Measurements from ENCODE around the gene FKBP8. TPM values are rescaled to one million over a fixed set of nuclear protein-coding genes. Genes with fewer than 3 reads are reported as not detected.
A peak's percentile ranks its signal among the peaks of the same experiment; 100 is the strongest.
"Not testable (repeated sequence)": the region's sequence is repeated elsewhere in the genome, so short reads cannot be mapped to it uniquely, and the experiment has no call there.

The FKBP8 gene
- total RNA-seq, 1 donor from 2014 or later, result 175 TPM

GRCh38 chr19:18523841-18524240, 19.5 kb downstream of the FKBP8 start:
- no peaks in the 10 kb centered on the region for H3K36me3 Mint-ChIP-seq (ENCODE audit: low read depth)
- no peak overlapping the region for H3K4me3 Mint-ChIP-seq
- no peak for TF ChIP-seq CTCF (conservative IDR thresholded peaks at IDR 0.05)
- peaks cover 21% of the 10 kb centered on the region for H3K4me1 Mint-ChIP-seq
- no peaks in the 10 kb centered on the region for H3K9me3 Mint-ChIP-seq
- DNase-seq (ENCODE audit: low read depth, low spot score), result no peak
- no peaks in the 10 kb centered on the region for H3K27me3 Mint-ChIP-seq (ENCODE audit: low read depth)
- H3K27ac Mint-ChIP-seq (ENCODE audit: unreplicated experiment), result peak overlapping the region; percentile 71

DNA sequence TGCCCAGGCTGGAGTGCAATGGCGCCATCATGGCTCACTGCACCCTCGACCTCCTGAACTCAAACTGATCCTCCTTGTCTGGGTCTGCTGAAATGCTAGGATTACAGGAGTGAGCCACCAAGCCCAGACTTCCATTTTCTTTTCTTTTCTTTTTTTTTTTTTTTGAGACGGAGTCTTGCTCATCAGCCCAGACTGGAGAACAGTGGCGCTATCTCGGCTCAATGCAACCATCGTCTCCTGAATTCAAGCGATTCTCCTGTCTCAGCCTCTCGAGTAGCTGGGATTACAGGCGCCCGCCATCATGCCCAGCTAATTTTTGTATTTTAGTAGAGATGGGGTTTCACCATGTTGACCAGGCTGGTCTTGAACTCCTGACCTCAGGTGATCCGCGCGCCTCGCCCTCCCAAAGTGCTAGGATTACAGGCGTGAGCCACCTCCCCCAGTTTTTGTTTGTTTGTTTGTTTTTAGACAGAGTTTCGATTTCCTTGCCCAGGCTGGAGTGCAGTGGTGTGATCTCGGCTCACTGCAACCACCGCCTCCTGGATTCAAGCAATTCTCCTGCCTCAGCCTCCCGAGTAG, 20.4 kb downstream of the FKBP8 start:
- Mint-ChIP-seq H3K4me3 (peak overlapping the region; percentile 98), H3K4me1 (peaks cover 21% of the 10 kb centered on the region)
- not testable (repeated sequence) for H3K9me3 Mint-ChIP-seq; H3K36me3 Mint-ChIP-seq (ENCODE audit: low read depth); DNase-seq (ENCODE audit: low read depth, low spot score); H3K27me3 Mint-ChIP-seq (ENCODE audit: low read depth); H3K27ac Mint-ChIP-seq (ENCODE audit: unreplicated experiment)

DNA sequence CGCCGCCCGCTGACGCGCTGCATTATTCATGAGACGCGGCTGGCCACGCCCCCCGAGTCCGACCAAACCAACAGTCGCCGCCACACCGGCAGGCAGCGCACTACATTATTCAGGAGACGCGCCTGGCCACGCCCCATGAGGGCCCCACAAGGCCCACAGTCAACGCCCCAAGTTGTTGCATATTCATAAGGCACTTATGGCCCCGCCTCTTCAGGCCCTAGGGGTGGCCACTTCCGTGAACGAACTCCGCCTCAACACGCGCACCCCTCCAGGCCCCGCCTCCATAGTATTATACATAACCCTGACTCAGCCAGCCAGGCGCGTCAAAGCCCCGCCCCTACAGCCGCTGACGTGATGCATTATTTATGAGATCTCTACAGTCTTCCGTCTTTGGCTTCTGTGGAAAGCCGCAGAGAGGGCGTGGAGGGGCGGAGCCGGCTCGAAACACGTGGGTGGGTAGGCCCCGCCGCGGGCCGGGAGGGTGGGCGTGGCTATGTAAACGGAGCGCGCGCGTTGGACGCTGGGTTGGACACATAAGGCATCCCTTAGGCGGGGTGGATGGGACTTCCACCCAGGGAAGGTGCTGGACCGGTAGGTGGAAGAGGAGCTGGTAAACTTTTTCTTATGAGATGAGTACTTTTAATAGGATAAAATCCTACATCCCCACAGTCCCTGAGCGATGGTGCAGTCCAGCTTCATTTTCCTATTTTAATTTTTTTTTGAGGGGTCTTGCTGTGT, 21.1 kb downstream of the FKBP8 start:
- Mint-ChIP-seq H3K36me3 (ENCODE audit: low read depth) (no peaks in the 10 kb centered on the region), H3K27ac (ENCODE audit: unreplicated experiment) (peak overlapping the region; percentile 93), H3K4me3 (peak overlapping the region; percentile 98), H3K4me1 (peaks cover 21% of the 10 kb centered on the region), H3K27me3 (ENCODE audit: low read depth) (no peaks in the 10 kb centered on the region), H3K9me3 (no peaks in the 10 kb centered on the region)
- no peak for TF ChIP-seq CTCF (conservative IDR thresholded peaks at IDR 0.05)
- DNase-seq (ENCODE audit: low read depth, low spot score), result peak; percentile 100

DNA sequence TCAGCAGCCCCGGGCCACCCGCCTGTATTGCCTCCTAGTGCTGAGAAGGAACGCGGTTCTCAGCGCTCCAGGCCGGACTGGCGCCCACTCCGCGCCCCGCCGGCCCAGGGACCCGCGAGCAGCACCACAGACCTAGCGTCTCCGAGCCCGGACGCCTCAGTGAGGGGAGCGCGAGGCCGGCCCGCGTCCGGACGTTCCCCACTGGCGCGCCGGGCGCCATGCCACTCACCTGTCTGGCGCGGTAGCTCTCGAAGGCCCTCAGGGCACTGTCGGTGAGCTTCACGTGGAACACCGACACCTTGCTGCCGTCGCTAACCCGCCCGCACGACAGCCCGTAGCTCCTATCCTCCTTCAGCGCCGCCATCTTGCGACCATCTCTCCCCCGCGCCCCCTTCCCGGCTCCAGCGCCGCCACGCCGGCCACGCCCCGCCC, 21.7 kb downstream of the FKBP8 start, which contains the start of gene ELL:
TSS of gene ELL (minus strand) at position 379 of the 432 bp plus-strand sequence. CDS start at position 364, 15 bp downstream.
- H3K4me1 Mint-ChIP-seq, result peaks cover 21% of the 10 kb centered on the region
- H3K27me3 Mint-ChIP-seq (ENCODE audit: low read depth), result no peaks in the 10 kb centered on the region
- H3K4me3 Mint-ChIP-seq, result peak within 1 kb of the TSS; percentile 98
- H3K36me3 Mint-ChIP-seq (ENCODE audit: low read depth), result no peaks in the 10 kb centered on the region
- DNase-seq (ENCODE audit: low read depth, low spot score), result no peak
- TF ChIP-seq CTCF (conservative IDR thresholded peaks at IDR 0.05), result no peak
- H3K27ac Mint-ChIP-seq (ENCODE audit: unreplicated experiment), result peak within 1 kb of the TSS; percentile 93
- no peaks in the 10 kb centered on the region for H3K9me3 Mint-ChIP-seq

DNA sequence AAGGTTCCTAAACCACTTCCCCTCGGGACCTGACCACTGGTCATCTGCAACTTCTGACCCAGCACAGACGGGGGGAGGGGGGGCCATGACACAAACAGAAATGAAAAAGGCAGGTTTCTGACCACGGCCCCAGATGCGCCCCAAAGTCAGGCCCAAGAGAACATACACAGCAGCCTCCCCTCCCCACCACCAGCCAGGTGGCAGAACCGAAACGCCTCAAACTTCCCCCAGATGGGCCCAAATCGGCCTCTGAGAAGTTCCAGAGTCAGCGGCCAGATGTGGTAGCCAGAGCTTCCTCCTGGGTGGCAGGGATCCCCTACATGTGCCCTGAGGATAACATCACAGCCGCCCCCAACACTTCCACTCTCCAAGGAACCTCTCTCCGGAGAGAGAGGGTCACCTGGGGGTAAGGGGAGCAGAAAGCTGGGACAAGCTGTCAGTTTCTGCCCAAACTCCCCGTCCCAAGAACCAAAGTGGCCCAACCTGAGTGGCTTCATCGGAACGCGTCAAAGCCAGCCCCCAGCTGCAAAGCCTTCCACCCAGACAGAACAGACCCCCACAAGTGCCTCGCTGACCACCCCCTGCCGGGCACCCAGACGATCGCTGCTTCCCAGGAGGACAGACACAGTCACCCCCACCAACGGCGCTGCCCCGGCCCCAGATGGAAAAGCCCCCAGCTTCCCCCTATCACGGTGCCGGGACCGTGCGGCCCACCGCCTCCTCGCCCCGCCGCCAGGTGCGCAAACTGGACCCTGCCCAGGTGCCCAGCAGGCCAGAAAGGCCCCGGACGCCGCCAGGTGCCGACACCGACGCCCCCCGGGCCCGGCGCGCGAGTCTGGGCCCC, 22.3 kb downstream of the FKBP8 start:
- Mint-ChIP-seq H3K36me3 (ENCODE audit: low read depth) (no peaks in the 10 kb centered on the region), H3K4me1 (peaks cover 21% of the 10 kb centered on the region), H3K27ac (ENCODE audit: unreplicated experiment) (peak overlapping the region; percentile 88), H3K27me3 (ENCODE audit: low read depth) (no peaks in the 10 kb centered on the region), H3K9me3 (no peaks in the 10 kb centered on the region), H3K4me3 (peak overlapping the region; percentile 98)
- peak; percentile 32 for TF ChIP-seq CTCF (conservative IDR thresholded peaks at IDR 0.05)
- peak; percentile 33 for DNase-seq (ENCODE audit: low read depth, low spot score)

Data from neural crest cell (in vitro differentiated cells).